ENCODE results near the gene VAV3.

Gene VAV3

GRCh38 chr1:107526524-107527198, 438.3 kb downstream of the VAV3 start:
- no peak for DNase-seq

- DNase-seq = no peak
Measured at GRCh38 chr1:107525961-107526360, 439.0 kb downstream of the VAV3 start.

- DNase-seq = no peak
Measured at GRCh38 chr1:107525145-107525544, 439.8 kb downstream of the VAV3 start.

- DNase-seq = no peak
Measured at GRCh38 chr1:107524301-107524700, 440.7 kb downstream of the VAV3 start.

- DNase-seq = no peak
Measured at GRCh38 chr1:107523736-107524135, 441.2 kb downstream of the VAV3 start.

- no peak for DNase-seq
Measured at GRCh38 chr1:107523061-107523460, 441.9 kb downstream of the VAV3 start.
